ENCODE data around the gene PARD3B.
A peak's percentile ranks its signal among the peaks of the same experiment; 100 is the strongest.

PARD3B gene

GRCh38 chr2:204973616-204974015 is 428.3 kb downstream of the PARD3B start:
- DNase-seq (ENCODE audit: low read depth), result no peak
- no peak for TF ChIP-seq MYC (IDR thresholded peaks at IDR 0.05; ENCODE audit: low read depth, low read length)
- no peak for TF ChIP-seq POLR2A (IDR thresholded peaks at IDR 0.05; ENCODE audit: extremely low read depth, insufficient read length)
- TF ChIP-seq CTCF (IDR thresholded peaks at IDR 0.05; ENCODE audit: low read depth, low read length), result no peak
- no peak for TF ChIP-seq MAX (IDR thresholded peaks at IDR 0.05; ENCODE audit: low read depth, low read length)
- H3K4me3 ChIP-seq (ENCODE audit: low read depth, low read length), result no peak overlapping the region

- TF ChIP-seq MAX (IDR thresholded peaks at IDR 0.05; ENCODE audit: low read depth, low read length) (no peak), POLR2A (IDR thresholded peaks at IDR 0.05; ENCODE audit: extremely low read depth, insufficient read length) (no peak), MYC (IDR thresholded peaks at IDR 0.05; ENCODE audit: low read depth, low read length) (no peak), CTCF (IDR thresholded peaks at IDR 0.05; ENCODE audit: low read depth, low read length) (no peak)
- no peak for DNase-seq (ENCODE audit: low read depth)
- no peak overlapping the region for H3K4me3 ChIP-seq (ENCODE audit: low read depth, low read length)
Measured at GRCh38 chr2:204974487-204974886, 429.2 kb downstream of the PARD3B start.

DNA sequence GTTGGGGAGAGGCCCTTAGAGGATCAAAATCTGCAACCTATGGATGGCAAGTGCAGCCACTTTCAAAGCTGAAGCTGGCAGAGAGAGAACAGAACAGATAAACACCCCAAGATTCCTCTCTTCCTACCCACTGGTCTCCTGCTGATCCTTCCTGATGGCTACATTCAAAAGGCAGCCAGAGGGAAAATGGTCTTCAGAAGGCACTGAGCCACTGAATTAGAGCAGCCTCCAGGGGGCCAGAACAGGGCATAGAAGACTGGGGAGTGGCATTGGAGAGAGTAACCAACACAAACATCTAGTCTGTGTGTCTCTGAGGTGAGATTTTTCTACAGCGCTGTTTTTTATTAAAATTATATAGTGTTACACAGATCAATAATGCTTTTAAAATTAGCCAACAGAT is 432.6 kb downstream of the PARD3B start:
- DNase-seq (ENCODE audit: low read depth), result no peak
- TF ChIP-seq MAX (IDR thresholded peaks at IDR 0.05; ENCODE audit: low read depth, low read length) (no peak), CTCF (IDR thresholded peaks at IDR 0.05; ENCODE audit: low read depth, low read length) (no peak), POLR2A (IDR thresholded peaks at IDR 0.05; ENCODE audit: extremely low read depth, insufficient read length) (no peak), MYC (IDR thresholded peaks at IDR 0.05; ENCODE audit: low read depth, low read length) (no peak)
- no peak overlapping the region for H3K4me3 ChIP-seq (ENCODE audit: low read depth, low read length)

DNA sequence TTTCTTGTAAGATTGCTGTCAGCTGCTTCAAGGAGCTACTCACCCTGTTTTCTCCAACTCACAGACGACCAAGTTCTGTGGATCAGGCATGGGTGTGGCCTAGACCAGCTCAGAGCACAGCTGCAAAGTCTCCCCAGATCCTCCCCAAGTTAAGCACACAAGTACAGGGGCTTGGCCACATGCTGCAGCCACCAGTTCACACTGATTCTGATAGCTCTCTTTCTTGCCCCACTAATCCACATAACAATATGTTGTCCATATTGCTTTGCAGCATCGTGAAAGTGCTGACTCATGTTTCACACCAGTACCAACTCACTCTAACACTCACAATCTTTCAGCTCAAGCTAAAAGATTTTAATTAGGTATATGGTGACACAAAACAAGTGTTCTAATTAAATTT is 437.0 kb downstream of the PARD3B start:
- H3K4me3 ChIP-seq (ENCODE audit: low read depth, low read length), result no peak overlapping the region
- no peak for TF ChIP-seq CTCF (IDR thresholded peaks at IDR 0.05; ENCODE audit: low read depth, low read length)
- no peak for TF ChIP-seq MYC (IDR thresholded peaks at IDR 0.05; ENCODE audit: low read depth, low read length)
- no peak for TF ChIP-seq POLR2A (IDR thresholded peaks at IDR 0.05; ENCODE audit: extremely low read depth, insufficient read length)
- no peak for TF ChIP-seq MAX (IDR thresholded peaks at IDR 0.05; ENCODE audit: low read depth, low read length)
- peak; percentile 10 for DNase-seq (ENCODE audit: low read depth)

GRCh38 chr2:204984518-204984917 is 439.2 kb downstream of the PARD3B start:
- TF ChIP-seq POLR2A (IDR thresholded peaks at IDR 0.05; ENCODE audit: extremely low read depth, insufficient read length), result no peak
- TF ChIP-seq CTCF (IDR thresholded peaks at IDR 0.05; ENCODE audit: low read depth, low read length), result no peak
- no peak for TF ChIP-seq MYC (IDR thresholded peaks at IDR 0.05; ENCODE audit: low read depth, low read length)
- TF ChIP-seq MAX (IDR thresholded peaks at IDR 0.05; ENCODE audit: low read depth, low read length), result no peak

GRCh38 chr2:204986641-204987040 is 441.4 kb downstream of the PARD3B start:
- TF ChIP-seq CTCF (IDR thresholded peaks at IDR 0.05; ENCODE audit: low read depth, low read length) (no peak), MYC (IDR thresholded peaks at IDR 0.05; ENCODE audit: low read depth, low read length) (no peak), POLR2A (IDR thresholded peaks at IDR 0.05; ENCODE audit: extremely low read depth, insufficient read length) (no peak), MAX (IDR thresholded peaks at IDR 0.05; ENCODE audit: low read depth, low read length) (no peak)
- no peak overlapping the region for H3K4me3 ChIP-seq (ENCODE audit: low read depth, low read length)
- DNase-seq (ENCODE audit: low read depth), result no peak

More at GRCh38 chr2:204984518-204984917, 439.2 kb downstream of the PARD3B start:
- no peak overlapping the region for H3K4me3 ChIP-seq (ENCODE audit: low read depth, low read length)
- DNase-seq (ENCODE audit: low read depth), result no peak
